Activated T-helper 2 cell treated with anti-CD3 and anti-CD28 coated beads, Interferon-gamma antibody, Interleukin-2, Interleukin-4, amounts not matched to agents 10 μg/mL and 5 μg/mL and 100 μg/mL, durations not matched to agents 14 hours and 24 hours and 36 hours (primary cell): ENCODE data around the gene IGSF9. TPM values are rescaled to one million over a fixed set of nuclear protein-coding genes. Genes with fewer than 3 reads are reported as not detected.
A peak's percentile ranks its signal among the peaks of the same experiment; 100 is the strongest.
"Not testable (repeated sequence)": the region's sequence is repeated elsewhere in the genome, so short reads cannot be mapped to it uniquely, and the experiment has no call there.

Experiments
- DNase-seq: peaks from one replicate; pipeline ENCODE4 v3.0.0; 2021; ENCODE audit warnings: low spot score
- H3K27ac Mint-ChIP-seq: one replicate; pipeline ENCODE4 v1.8.0; 2021; ENCODE audit warnings: mixed read lengths
- H3K27me3 Mint-ChIP-seq: one replicate; pipeline ENCODE4 v1.8.0; 2021; ENCODE audit warnings: low read depth, mixed read lengths
- H3K36me3 Mint-ChIP-seq: one replicate; pipeline ENCODE4 v1.8.0; 2021; ENCODE audit warnings: low read depth, mixed read lengths
- H3K4me1 Mint-ChIP-seq: one replicate; pipeline ENCODE4 v1.8.0; 2021; ENCODE audit warnings: low read depth, mixed read lengths
- H3K4me3 Mint-ChIP-seq: one replicate; pipeline ENCODE4 v1.8.0; 2021; ENCODE audit warnings: low read depth, mild to moderate bottlenecking, moderate library complexity, mixed read lengths
- H3K9me3 Mint-ChIP-seq: one replicate; pipeline ENCODE4 v1.8.0; 2021; ENCODE audit warnings: mixed read lengths
- intact Hi-C: fragments of 100-400 bp; cut with micrococcal nuclease; formaldehyde crosslinking; loops from one replicate; pipeline ENCODE4 v1.15.1; 2023
- total RNA-seq: library from RNA; stranded (reverse); gene quantifications from 2 replicates; pipeline ENCODE4 v1.2.3, GENCODE V29; 2022

IGSF9 gene
- total RNA-seq, 1 donor from 2014 or later, result not detected

DNA sequence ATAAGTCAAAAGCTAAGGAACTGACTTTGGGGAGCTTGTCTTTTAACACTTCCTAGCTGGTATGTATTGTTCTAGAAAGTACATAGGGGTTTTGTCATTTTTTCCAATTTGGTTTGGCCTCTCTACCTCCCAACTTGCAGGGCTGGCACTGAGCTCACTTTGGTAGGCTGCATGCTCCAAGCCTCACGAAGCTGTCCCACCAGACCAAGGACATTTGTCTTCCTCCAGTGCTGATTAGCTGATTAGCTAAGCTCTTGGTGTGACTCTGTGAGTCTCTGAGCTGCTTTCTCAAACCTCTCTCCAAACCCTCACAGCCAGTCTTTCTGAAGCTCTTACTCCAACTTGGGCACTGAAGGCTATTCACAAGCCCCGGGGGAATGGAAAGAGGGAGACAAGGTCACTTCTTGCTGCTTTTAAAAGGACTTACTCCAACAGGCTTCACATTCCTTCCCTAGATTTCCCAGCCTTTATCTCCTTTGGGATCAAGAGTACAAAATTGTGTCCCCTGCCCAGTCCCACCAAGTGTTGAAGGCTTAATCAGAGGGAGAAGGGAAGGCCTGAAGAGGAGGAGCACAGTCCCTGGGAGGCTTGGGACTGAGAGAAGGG, 44.6 kb downstream of the IGSF9 start:
- no peak overlapping the region for H3K27ac Mint-ChIP-seq
- no peak for DNase-seq
- H3K27me3 Mint-ChIP-seq, result peaks cover 4% of the 10 kb centered on the region
- H3K4me3 Mint-ChIP-seq, result no peak overlapping the region
- H3K36me3 Mint-ChIP-seq, result no peaks in the 10 kb centered on the region
- intact Hi-C loops, result no loop called here
- H3K9me3 Mint-ChIP-seq, result peaks cover 5% of the 10 kb centered on the region
- peaks cover 4% of the 10 kb centered on the region for H3K4me1 Mint-ChIP-seq

DNA sequence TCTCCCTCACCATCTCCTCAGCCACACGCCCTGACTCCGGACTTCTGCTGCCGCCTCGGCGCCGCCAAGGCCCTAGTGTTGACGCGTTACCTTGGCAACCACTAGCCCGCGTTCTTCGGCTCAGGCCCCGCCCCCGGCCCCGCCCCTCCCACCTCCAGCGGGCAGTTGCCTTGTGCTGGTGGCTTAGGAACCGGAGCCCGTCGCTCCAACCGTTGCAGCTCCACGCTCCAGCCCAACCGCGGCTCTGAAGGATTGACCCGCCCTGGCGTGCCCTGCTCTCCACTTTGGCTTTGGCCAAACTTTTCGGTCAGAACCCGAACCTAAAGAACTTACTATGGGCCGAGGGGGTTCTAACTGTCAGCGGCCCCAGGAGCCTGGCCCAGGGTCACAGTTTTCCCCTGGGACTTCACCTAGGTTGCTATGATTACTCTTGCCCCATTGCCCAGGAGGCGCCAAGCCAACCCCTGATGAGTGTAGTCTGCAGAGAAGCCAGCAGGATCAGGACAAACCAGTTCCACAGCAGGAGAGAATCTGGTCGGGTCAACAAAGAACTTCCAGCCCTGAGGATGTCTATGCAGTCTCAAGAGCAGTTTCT, 45.2 kb downstream of the IGSF9 start, which contains the start of gene CFAP45:
Gene CFAP45, minus strand, starts transcription at position 80 of the 595 bp plus-strand sequence. Its CDS starts 67 bp downstream, at position 13.
- intact Hi-C loops, result no loop called here
- Mint-ChIP-seq H3K4me3 (no peak within 1 kb of the TSS), H3K4me1 (peaks cover 4% of the 10 kb centered on the region), H3K36me3 (no peaks in the 10 kb centered on the region), H3K27me3 (peaks cover 7% of the 10 kb centered on the region), H3K9me3 (peaks cover 5% of the 10 kb centered on the region), H3K27ac (no peak within 1 kb of the TSS)
- DNase-seq, result no peak

DNA sequence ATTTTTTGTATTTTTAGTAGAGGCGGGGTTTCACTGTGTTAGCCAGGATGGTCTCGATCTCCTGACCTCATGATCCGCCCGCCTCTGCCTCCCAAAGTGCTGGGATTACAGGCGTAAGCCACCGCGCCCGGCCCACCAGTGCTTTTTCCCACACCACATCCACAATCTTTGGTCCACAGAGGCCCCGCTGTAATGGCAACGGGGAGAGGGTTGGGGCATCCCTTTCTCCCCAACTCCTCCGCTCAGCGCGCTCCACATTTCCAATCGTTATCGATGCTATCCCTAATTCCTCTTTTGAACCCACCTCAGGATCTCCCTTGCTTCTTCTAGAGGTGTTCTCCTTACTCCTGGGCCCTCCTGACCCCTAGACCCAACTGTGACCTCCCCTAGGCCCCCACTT, 45.8 kb downstream of the IGSF9 start:
- DNase-seq, H3K9me3 Mint-ChIP-seq, H3K36me3 Mint-ChIP-seq, H3K27me3 Mint-ChIP-seq, H3K4me3 Mint-ChIP-seq, H3K27ac Mint-ChIP-seq, H3K4me1 Mint-ChIP-seq, intact Hi-C loops: not testable (repeated sequence)

DNA sequence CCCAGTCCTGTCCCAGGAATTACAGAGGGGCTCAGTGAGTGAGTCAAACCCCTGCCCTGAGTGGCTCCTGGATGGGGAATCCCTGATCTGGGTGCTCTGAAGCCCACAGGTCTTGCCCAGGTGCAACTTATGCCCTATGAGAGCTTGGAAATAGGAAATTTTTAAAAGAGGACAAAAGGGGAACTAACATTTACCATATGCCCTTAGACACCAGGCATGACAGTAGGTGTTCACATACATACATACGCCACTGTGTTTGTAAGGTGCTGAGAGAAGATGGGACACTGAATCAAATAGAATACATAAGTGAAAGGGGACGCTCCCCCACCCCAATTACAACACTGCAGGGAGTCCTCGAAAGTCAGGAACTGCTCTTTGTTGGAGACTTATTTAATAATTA, 46.9 kb downstream of the IGSF9 start:
- peaks cover 4% of the 10 kb centered on the region for H3K4me1 Mint-ChIP-seq
- H3K4me3 Mint-ChIP-seq, result no peak overlapping the region
- H3K36me3 Mint-ChIP-seq, result no peaks in the 10 kb centered on the region
- H3K9me3 Mint-ChIP-seq, result peaks cover 1% of the 10 kb centered on the region
- no peak overlapping the region for H3K27ac Mint-ChIP-seq
- intact Hi-C loops, result no loop called here
- H3K27me3 Mint-ChIP-seq, result peaks cover 11% of the 10 kb centered on the region
- no peak for DNase-seq

DNA sequence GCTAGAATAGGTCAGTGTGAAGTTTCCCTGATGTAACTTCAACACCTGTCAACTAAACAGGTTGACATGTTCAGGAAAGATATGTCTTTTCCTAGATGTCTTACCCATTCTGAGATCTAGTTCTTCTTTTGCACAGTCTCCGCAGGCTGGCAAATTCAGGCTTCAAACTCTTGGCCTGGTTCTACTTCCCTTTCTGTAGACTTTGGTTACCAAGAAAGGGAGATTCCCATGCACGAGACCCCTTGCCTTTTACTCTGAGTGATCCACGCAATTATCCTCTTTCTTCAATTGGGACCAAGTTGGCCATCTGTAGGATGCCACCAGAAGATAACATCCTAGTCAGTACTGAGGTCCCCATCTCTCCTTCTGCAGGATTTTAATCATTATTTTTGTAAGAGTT, 47.5 kb downstream of the IGSF9 start:
- DNase-seq, result no peak
- peaks cover 4% of the 10 kb centered on the region for H3K4me1 Mint-ChIP-seq
- H3K27me3 Mint-ChIP-seq, result peaks cover 15% of the 10 kb centered on the region
- no peaks in the 10 kb centered on the region for H3K36me3 Mint-ChIP-seq
- no peaks in the 10 kb centered on the region for H3K9me3 Mint-ChIP-seq
- no peak overlapping the region for H3K27ac Mint-ChIP-seq
- intact Hi-C loops, result no loop called here
- no peak overlapping the region for H3K4me3 Mint-ChIP-seq

DNA sequence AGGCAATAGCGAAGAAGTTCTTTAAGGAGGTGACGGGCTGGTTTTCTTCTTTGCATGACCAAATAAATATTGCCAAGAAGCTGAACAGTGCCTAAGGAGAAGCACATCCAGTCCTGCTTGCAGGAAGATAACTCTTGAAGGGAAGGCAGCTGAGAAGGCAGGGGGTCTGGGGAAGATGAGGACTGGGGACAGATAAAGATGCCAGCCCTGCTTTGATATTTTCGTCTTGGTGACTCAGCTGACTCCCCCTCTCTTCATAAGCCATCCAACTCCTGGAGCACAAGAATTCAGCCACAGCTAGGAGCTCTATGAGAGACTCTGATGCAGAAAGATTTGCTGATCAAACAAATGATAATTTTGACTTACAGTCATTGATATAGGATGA, 48.9 kb downstream of the IGSF9 start:
- intact Hi-C loops, result no loop called here
- no peak overlapping the region for H3K27ac Mint-ChIP-seq
- peaks cover 15% of the 10 kb centered on the region for H3K27me3 Mint-ChIP-seq
- no peak overlapping the region for H3K4me3 Mint-ChIP-seq
- DNase-seq, result no peak
- H3K4me1 Mint-ChIP-seq, result peaks cover 6% of the 10 kb centered on the region
- no peaks in the 10 kb centered on the region for H3K9me3 Mint-ChIP-seq
- no peaks in the 10 kb centered on the region for H3K36me3 Mint-ChIP-seq

DNA sequence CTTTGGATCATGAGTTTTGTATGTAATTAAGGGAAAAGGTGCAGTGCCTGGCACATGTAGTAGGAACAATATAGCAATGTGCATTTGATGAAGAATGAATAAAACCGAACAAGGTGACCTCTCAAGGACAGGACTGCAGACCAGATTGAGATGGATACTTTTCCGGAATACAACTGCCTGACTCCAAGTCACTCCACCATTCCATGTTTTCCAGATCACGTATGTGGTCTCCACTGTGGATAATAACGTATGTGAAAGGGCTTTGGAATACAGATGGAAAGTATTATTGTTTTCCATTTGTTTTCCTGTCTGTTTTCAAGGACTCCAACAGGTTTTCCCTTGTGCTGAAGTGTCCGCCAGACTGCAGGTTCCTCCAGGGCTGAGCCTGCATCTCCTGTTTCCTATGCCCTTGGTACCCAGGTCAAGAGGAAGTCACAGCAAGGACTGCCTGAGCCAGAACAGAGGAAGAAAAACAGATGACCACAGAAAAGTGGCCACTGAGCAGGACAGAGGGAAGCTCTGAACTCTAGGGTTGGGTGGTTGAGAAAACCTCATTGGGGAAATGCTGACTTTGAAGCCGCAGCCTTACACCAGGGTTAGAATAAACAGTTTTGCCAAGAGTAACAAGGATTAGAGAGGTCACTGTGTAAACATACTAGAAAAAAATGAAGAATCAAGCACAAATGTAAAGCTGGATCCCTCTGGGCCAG, 49.4 kb downstream of the IGSF9 start:
- intact Hi-C loops, result no loop called here
- peaks cover 8% of the 10 kb centered on the region for H3K4me1 Mint-ChIP-seq
- no peaks in the 10 kb centered on the region for H3K36me3 Mint-ChIP-seq
- no peak overlapping the region for H3K27ac Mint-ChIP-seq
- DNase-seq, result no peak
- peaks cover 15% of the 10 kb centered on the region for H3K27me3 Mint-ChIP-seq
- H3K9me3 Mint-ChIP-seq, result no peaks in the 10 kb centered on the region
- H3K4me3 Mint-ChIP-seq, result no peak overlapping the region

DNA sequence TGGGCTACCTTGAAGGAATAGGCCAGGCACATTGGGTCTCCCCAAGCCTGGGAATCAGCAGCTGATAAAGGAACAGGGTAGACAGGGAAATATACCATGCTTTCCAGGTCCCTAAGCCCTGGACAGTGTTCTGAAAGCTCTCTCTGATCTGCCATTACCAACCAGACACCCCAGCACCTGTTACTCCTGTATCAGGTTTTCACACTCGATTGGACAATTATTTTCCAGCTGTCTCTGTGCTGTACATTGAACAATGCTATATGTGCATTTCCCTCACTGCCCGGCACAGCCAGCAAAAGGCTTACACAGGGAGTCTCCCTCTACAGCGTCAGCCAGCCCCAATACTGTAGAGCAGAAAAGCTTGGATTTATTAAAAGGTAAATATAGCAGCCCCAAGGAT, 50.1 kb downstream of the IGSF9 start:
- intact Hi-C loops, result no loop called here
- Mint-ChIP-seq H3K9me3 (no peaks in the 10 kb centered on the region), H3K4me1 (peaks cover 7% of the 10 kb centered on the region), H3K27me3 (peaks cover 15% of the 10 kb centered on the region), H3K4me3 (no peak overlapping the region), H3K27ac (no peak overlapping the region), H3K36me3 (no peaks in the 10 kb centered on the region)
- no peak for DNase-seq

DNA sequence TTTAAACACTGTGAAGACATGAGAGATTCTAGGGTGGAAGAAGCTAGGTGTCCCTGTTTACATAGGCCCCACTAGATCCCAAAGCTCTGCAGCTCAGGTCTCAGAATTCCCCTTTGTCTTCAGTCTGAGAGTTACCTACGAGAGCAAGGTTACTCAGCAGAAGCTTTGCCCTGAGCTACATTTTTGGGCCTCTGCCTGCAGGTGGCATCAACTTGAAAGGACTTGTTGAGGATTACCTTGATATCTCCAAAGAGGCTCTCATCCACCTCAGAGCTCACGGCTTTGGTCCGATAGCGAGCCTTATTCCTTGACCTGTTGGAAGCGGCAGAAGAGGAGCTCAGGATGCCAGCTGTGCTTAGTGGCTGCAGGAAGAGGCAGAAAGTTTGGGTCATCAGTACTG, 52.5 kb downstream of the IGSF9 start:
- Mint-ChIP-seq H3K36me3 (no peaks in the 10 kb centered on the region), H3K4me3 (no peak overlapping the region), H3K9me3 (no peaks in the 10 kb centered on the region), H3K4me1 (peaks cover 11% of the 10 kb centered on the region), H3K27me3 (peaks cover 15% of the 10 kb centered on the region), H3K27ac (no peak overlapping the region)
- DNase-seq, result no peak
- intact Hi-C loops, result loop anchor here (5.0 kb wide), 1 partner anchor 41 kb away; no protein-coding TSS in a partner anchor

DNA sequence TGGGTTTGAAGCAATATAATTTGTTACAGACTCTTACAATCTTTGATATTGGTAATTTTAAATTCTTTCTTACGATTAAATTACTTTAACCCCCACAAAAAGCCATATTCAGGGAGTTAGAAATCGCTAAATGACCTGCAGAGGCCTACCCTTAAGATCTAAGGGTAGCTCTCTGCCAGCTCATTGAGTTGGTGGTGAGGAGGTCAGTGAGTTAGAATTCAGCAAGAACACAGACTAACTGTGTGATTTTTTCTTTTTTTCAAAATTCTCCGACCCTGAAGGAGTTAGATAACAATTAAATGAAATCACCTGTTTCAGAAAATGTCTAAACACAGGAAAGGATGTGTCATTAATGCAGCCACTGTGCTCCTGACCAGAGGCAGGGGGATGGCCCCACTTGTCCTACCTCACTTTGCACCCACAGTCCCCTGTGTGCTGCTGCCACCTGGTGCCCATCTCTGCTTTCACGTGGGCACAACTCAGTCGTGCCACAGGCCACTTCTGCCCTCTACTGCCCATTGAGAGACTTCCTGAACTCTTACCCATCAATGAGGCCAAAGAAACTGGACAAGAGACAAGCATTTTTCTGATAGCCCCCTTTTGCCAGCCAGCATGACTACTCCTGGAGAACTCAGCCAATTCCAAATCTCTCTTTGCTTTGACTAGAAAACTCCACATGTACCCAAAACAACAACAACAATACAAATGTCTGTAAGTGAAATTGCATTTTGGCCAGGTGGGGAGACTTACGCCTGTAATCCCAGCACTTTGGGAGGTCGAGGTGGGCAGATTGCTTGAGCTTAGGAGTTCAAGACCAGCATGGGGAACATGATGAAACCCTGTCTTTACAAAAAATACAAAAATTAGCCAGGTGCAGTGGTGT, 53.9 kb downstream of the IGSF9 start:
- peaks cover 15% of the 10 kb centered on the region for H3K27me3 Mint-ChIP-seq
- no peaks in the 10 kb centered on the region for H3K9me3 Mint-ChIP-seq
- DNase-seq, result peak; percentile 47
- intact Hi-C loops, result loop anchor here (1.0 to 5.0 kb wide), 4 partner anchors 39 to 111 kb away; partner anchors contain the start of gene DUSP23
- H3K27ac Mint-ChIP-seq, result no peak overlapping the region
- H3K4me3 Mint-ChIP-seq, result no peak overlapping the region
- no peaks in the 10 kb centered on the region for H3K36me3 Mint-ChIP-seq
- H3K4me1 Mint-ChIP-seq, result peaks cover 11% of the 10 kb centered on the region

DNA sequence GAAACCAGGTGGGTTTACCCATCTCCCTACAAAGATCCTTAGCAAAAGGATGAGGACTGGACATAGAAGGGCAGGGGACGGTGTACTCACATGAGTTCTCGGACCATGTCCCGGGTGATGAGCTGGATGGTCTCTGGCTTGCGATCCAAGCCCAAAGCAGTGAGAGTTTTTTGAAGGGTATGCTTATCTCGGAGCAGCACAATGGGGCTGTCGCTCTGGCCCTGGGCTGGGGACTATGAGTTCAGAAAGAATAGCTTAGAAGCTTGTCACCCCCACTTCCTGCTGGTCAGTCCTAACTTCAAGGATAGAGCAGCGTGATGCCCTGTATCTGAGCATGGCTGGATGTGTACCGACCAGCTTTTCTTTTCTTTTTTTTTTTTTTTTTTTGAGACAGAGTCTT, 55.0 kb downstream of the IGSF9 start:
- H3K27ac Mint-ChIP-seq, result no peak overlapping the region
- DNase-seq, result no peak
- intact Hi-C loops, result loop anchor here (2.0 to 5.0 kb wide), 2 partner anchors 38 to 62 kb away; no protein-coding TSS in a partner anchor
- H3K4me1 Mint-ChIP-seq, result peaks cover 11% of the 10 kb centered on the region
- H3K4me3 Mint-ChIP-seq, result no peak overlapping the region
- peaks cover 9% of the 10 kb centered on the region for H3K27me3 Mint-ChIP-seq
- H3K36me3 Mint-ChIP-seq, result no peaks in the 10 kb centered on the region
- no peaks in the 10 kb centered on the region for H3K9me3 Mint-ChIP-seq

DNA sequence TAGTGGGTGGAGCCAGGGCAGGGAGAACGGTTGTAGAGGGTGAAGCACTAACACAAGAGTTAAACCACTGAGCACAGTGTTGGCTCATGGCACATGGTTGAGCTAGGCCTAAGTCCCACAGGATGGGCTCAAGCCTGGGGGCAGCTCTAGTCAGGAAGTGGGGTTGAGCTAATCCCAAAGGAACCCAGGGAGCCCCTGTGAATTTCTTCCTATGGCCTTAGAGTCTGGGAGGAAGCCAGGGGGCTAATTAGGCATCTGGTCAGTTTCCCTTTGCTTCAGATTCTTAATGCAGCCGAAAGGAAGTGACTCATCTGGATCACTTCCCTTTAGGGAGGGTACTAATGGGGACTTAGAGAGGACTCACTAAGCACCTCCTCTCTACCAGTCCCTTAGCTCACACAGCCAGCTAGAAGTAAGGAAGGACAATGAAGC, 55.6 kb downstream of the IGSF9 start:
- DNase-seq, result no peak
- Mint-ChIP-seq H3K9me3 (no peaks in the 10 kb centered on the region), H3K27ac (no peak overlapping the region), H3K4me3 (no peak overlapping the region), H3K4me1 (peaks cover 11% of the 10 kb centered on the region), H3K36me3 (no peaks in the 10 kb centered on the region), H3K27me3 (peaks cover 6% of the 10 kb centered on the region)
- intact Hi-C loops, result loop anchor here (2.0 to 5.0 kb wide), 2 partner anchors 38 to 61 kb away; no protein-coding TSS in a partner anchor
